Measurements from ENCODE around the gene NADK2.
A peak's percentile ranks its signal among the peaks of the same experiment; 100 is the strongest.
"Not testable (repeated sequence)": the region's sequence is repeated elsewhere in the genome, so short reads cannot be mapped to it uniquely, and the experiment has no call there.

Gene NADK2

GRCh38 chr5:36206913-36207312 is 34.8 kb downstream of the NADK2 start:
- DNase-seq (ENCODE audit: low read depth): peak; percentile 32

GRCh38 chr5:36205329-36205728 is 36.4 kb downstream of the NADK2 start:
- DNase-seq (ENCODE audit: low read depth): no peak

- DNase-seq (ENCODE audit: low read depth): peak; percentile 88
Measured at GRCh38 chr5:36202521-36202961, 39.2 kb downstream of the NADK2 start.

GRCh38 chr5:36200513-36200912 is 41.2 kb downstream of the NADK2 start:
- DNase-seq (ENCODE audit: low read depth): peak; percentile 81

GRCh38 chr5:36199620-36200019 is 42.1 kb downstream of the NADK2 start:
- DNase-seq (ENCODE audit: low read depth): peak; percentile 67

- not testable (repeated sequence) for DNase-seq (ENCODE audit: low read depth)
Measured at GRCh38 chr5:36198783-36199182, 42.9 kb downstream of the NADK2 start.

GRCh38 chr5:36198281-36198680 is 43.4 kb downstream of the NADK2 start:
- DNase-seq (ENCODE audit: low read depth): peak; percentile 49

- DNase-seq (ENCODE audit: low read depth): no peak
Measured at GRCh38 chr5:36193746-36194145, 48.0 kb downstream of the NADK2 start.

GRCh38 chr5:36184408-36184807 is 57.3 kb downstream of the NADK2 start:
- not testable (repeated sequence) for DNase-seq (ENCODE audit: low read depth)

- DNase-seq (ENCODE audit: low read depth): no peak
Measured at GRCh38 chr5:36181774-36182173, 60.0 kb downstream of the NADK2 start.

GRCh38 chr5:36180556-36181350 is 61.0 kb downstream of the NADK2 start:
- no peak for DNase-seq (ENCODE audit: low read depth)

- no peak for DNase-seq (ENCODE audit: low read depth)
Measured at GRCh38 chr5:36179950-36180349, 61.8 kb downstream of the NADK2 start.

GRCh38 chr5:36178524-36178890 is 63.2 kb downstream of the NADK2 start:
- no peak for DNase-seq (ENCODE audit: low read depth)

GRCh38 chr5:36177715-36178523 is 63.8 kb downstream of the NADK2 start:
- peak; percentile 55 for DNase-seq (ENCODE audit: low read depth)

GRCh38 chr5:36177154-36177553 is 64.6 kb downstream of the NADK2 start:
- DNase-seq (ENCODE audit: low read depth): no peak

- no peak for DNase-seq (ENCODE audit: low read depth)
Measured at GRCh38 chr5:36175043-36175442, 66.7 kb downstream of the NADK2 start.

- peak; percentile 40 for DNase-seq (ENCODE audit: low read depth)
Measured at GRCh38 chr5:36174119-36174518, 67.6 kb downstream of the NADK2 start.

GRCh38 chr5:36173426-36173825 is 68.3 kb downstream of the NADK2 start:
- DNase-seq (ENCODE audit: low read depth): no peak

- DNase-seq (ENCODE audit: low read depth): no peak
Measured at GRCh38 chr5:36172599-36172998, 69.1 kb downstream of the NADK2 start.

GRCh38 chr5:36170832-36171424 is 70.8 kb downstream of the NADK2 start:
- no peak for DNase-seq (ENCODE audit: low read depth)

GRCh38 chr5:36168737-36169136 is 73.0 kb downstream of the NADK2 start:
- DNase-seq (ENCODE audit: low read depth): no peak

GRCh38 chr5:36164461-36164860 is 77.3 kb downstream of the NADK2 start:
- no peak for DNase-seq (ENCODE audit: low read depth)
